Hepatocyte (in vitro differentiated cells): Measurements from ENCODE around the gene FUBP3.

Experiments used
- CTCF ChIP-seq: fragments of 200-600 bp; sonication (generic); IDR thresholded peaks from 2 replicates; pipeline ENCODE4 v1.5.1; 2016; ENCODE audit warnings: antibody characterized with exemption, mild to moderate bottlenecking; ENCODE audit not compliant: poor library complexity
- EZH2 ChIP-seq: fragments of 200-600 bp; sonication (generic); IDR thresholded peaks from 2 replicates; pipeline ENCODE4 v1.6.1; 2016; ENCODE audit warnings: antibody characterized with exemption, mild to moderate bottlenecking, borderline replicate concordance

- no peak for TF ChIP-seq EZH2
- no peak for TF ChIP-seq CTCF
Observed at GRCh38 chr9:130531670-130532069, 47.7 kb upstream of the FUBP3 start.
